Measurements from ENCODE around the gene EML6.

EML6 gene

GRCh38 chr2:55017428-55017827 is 294.0 kb downstream of the EML6 start:
- H3K4me3 ChIP-seq (ENCODE audit: low read depth, low read length): no peak overlapping the region
- TF ChIP-seq, protein P1, sequence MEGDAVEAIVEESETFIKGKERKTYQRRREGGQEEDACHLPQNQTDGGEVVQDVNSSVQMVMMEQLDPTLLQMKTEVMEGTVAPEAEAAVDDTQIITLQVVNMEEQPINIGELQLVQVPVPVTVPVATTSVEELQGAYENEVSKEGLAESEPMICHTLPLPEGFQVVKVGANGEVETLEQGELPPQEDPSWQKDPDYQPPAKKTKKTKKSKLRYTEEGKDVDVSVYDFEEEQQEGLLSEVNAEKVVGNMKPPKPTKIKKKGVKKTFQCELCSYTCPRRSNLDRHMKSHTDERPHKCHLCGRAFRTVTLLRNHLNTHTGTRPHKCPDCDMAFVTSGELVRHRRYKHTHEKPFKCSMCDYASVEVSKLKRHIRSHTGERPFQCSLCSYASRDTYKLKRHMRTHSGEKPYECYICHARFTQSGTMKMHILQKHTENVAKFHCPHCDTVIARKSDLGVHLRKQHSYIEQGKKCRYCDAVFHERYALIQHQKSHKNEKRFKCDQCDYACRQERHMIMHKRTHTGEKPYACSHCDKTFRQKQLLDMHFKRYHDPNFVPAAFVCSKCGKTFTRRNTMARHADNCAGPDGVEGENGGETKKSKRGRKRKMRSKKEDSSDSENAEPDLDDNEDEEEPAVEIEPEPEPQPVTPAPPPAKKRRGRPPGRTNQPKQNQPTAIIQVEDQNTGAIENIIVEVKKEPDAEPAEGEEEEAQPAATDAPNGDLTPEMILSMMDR (IDR thresholded peaks at IDR 0.05; ENCODE audit: low read depth, low read length): no peak

DNA sequence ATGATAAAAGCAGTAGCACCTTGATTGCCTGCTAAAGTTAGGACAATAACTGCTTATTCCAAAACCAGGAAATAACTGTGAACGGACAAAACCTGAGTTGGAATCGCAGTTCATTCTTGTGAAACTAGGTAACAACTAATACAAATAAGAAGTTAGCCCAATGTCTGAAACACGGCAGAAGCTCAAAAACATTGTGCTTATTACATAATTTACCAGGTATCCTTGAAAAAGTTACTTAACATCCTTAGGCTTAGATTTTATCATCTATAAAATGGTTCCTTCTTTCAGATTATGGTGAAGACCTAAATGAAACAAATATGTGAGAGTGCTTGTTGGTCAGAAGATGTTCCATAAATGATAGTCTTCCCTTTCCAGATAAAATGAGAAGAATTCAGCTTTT is 294.4 kb downstream of the EML6 start:
- no peak overlapping the region for H3K4me3 ChIP-seq (ENCODE audit: low read depth, low read length)
- TF ChIP-seq, protein P1 (IDR thresholded peaks at IDR 0.05; ENCODE audit: low read depth, low read length): no peak

DNA sequence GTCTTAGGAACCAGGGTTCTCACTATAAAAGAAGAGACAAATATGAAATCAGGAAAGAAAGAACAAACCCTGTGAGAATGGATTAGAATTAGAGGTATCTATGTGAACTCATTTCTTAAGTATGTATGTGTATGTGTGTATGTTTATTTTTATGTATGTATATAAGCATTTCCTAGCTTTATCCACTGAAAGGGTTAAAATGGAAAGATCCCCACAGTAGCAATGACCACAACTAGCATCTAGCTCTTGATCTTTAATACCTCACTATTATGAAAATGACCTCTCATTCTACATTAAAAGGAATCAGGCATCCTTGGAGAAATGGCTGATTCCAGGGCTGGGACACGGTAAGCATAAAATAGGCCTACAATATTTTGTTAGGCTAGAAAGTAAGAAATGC is 295.2 kb downstream of the EML6 start:
- TF ChIP-seq, protein P1 (IDR thresholded peaks at IDR 0.05; ENCODE audit: low read depth, low read length): no peak
- H3K4me3 ChIP-seq (ENCODE audit: low read depth, low read length): no peak overlapping the region

DNA sequence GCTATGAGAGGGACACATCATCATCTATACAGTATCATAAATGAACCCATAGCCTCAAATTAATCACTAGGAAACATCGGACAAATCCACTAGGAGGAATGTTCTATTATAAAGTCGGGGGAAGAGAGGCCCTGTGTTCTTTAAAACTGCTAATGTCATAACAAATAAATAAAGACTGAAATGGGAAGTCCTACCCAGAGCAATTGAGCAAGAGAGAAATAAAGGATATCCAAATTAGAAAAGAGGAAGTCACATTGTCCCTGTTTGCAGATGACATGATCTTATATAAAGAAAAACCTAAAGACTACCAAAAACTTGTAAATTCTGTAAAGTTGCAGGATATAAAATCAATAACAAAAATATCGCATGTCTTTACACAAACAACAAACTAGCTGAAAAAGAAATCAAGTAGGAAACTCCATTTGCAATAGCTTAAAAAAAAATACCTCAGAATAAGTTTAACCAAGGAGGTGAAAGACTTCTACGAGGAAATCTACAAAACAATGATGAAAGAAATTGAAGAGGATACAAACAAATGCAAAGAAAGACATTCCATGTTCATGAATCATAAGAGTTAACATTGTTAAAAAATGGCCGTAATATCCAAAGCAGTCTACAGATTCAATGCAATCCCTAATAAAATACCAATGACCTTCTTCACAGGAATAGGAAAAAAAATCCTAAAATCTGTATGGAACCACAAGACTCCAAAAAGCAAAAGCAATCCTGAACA is 296.2 kb downstream of the EML6 start:
- TF ChIP-seq, protein P1 (IDR thresholded peaks at IDR 0.05; ENCODE audit: low read depth, low read length): no peak
- H3K4me3 ChIP-seq (ENCODE audit: low read depth, low read length): no peak overlapping the region
